GM19372 (cell line): Measurements from ENCODE around the gene SNX25.
"Not testable (repeated sequence)": the region's sequence is repeated elsewhere in the genome, so short reads cannot be mapped to it uniquely, and the experiment has no call there.

Experiments
- ATAC-seq: cut with Tn5 transposase; IDR thresholded peaks from one replicate; pipeline ENCODE4 v1.9.1; 2021; ENCODE audit warnings: mild to moderate bottlenecking, low read depth, moderate library complexity; ENCODE audit not compliant: unreplicated experiment

The SNX25 gene

GRCh38 chr4:185332575-185333464 is 123.4 kb downstream of the SNX25 start:
- peak; percentile 56 for ATAC-seq

- no peak for ATAC-seq
Observed at GRCh38 chr4:185334326-185334725, 124.9 kb downstream of the SNX25 start.

GRCh38 chr4:185335579-185335978 is 126.2 kb downstream of the SNX25 start:
- ATAC-seq: no peak

GRCh38 chr4:185339941-185340340 is 130.5 kb downstream of the SNX25 start:
- ATAC-seq: no peak

- ATAC-seq: no peak
Observed at GRCh38 chr4:185341377-185341776, 132.0 kb downstream of the SNX25 start.

GRCh38 chr4:185341841-185342240 is 132.4 kb downstream of the SNX25 start:
- peak; percentile 59 for ATAC-seq

- ATAC-seq: no peak
Observed at GRCh38 chr4:185343726-185344581, 134.6 kb downstream of the SNX25 start.

GRCh38 chr4:185344743-185345538 is 135.5 kb downstream of the SNX25 start:
- ATAC-seq: peak; percentile 44

GRCh38 chr4:185346975-185347601 is 137.7 kb downstream of the SNX25 start:
- no peak for ATAC-seq

GRCh38 chr4:185351691-185352090 is 142.3 kb downstream of the SNX25 start:
- no peak for ATAC-seq

- no peak for ATAC-seq
Observed at GRCh38 chr4:185352202-185352601, 142.8 kb downstream of the SNX25 start.

GRCh38 chr4:185352741-185353140 is 143.3 kb downstream of the SNX25 start:
- no peak for ATAC-seq

- no peak for ATAC-seq
Observed at GRCh38 chr4:185357211-185357610, 147.8 kb downstream of the SNX25 start.

- no peak for ATAC-seq
Observed at GRCh38 chr4:185357733-185358440, 148.5 kb downstream of the SNX25 start.

- ATAC-seq: no peak
Observed at GRCh38 chr4:185358514-185358913, 149.1 kb downstream of the SNX25 start.

- ATAC-seq: no peak
Observed at GRCh38 chr4:185358959-185359358, 149.6 kb downstream of the SNX25 start.

GRCh38 chr4:185359767-185360446 is 150.5 kb downstream of the SNX25 start:
- ATAC-seq: no peak

GRCh38 chr4:185361872-185362271 is 152.5 kb downstream of the SNX25 start:
- ATAC-seq: no peak

GRCh38 chr4:185362570-185362969 is 153.2 kb downstream of the SNX25 start:
- not testable (repeated sequence) for ATAC-seq
